Measurements from ENCODE around the gene SAPCD2.

GRCh38 chr9:137039611-137040366 is 30.6 kb downstream of the SAPCD2 start:
- no peak for TF ChIP-seq CTCF (IDR thresholded peaks at IDR 0.05)
- TF ChIP-seq POLR2A (IDR thresholded peaks at IDR 0.05) = no peak
